ENCODE measurements around the gene LY6G6C.

GRCh38 chr6:31767096-31767645 is 45.6 kb upstream of the LY6G6C start:
- TF ChIP-seq GATA2 (IDR thresholded peaks at IDR 0.05; ENCODE audit: low read depth, low read length) (no peak), GATA3 (IDR thresholded peaks at IDR 0.05; ENCODE audit: low read depth, low read length) (no peak)

Measured in SH-SY5Y (cell line).